Measurements from ENCODE around the gene CEBPZ. TPM values are rescaled to one million over a fixed set of nuclear protein-coding genes. Genes with fewer than 3 reads are reported as not detected.
A peak's percentile ranks its signal among the peaks of the same experiment; 100 is the strongest.

CEBPZ gene
- total and polyA plus RNA-seq, 2 of the 13 experiments (the other 11 are each of a cell fraction or from before 2014, with no cell fraction given): 14.4 to 117 TPM

- TF ChIP-seq NFIB (CRISPR knock-in tag; IDR thresholded peaks at IDR 0.05; ENCODE audit: borderline replicate concordance) (peak; percentile 90; the same call in 1 of the 2 replicates), SP5 (CRISPR knock-in tag; IDR thresholded peaks at IDR 0.05; ENCODE audit: borderline replicate concordance, low read depth) (peak; percentile 70), HNRNPH1 (optimal IDR thresholded peaks at IDR 0.05; ENCODE audit: low read depth, low read length) (no peak), ZNF326 (CRISPR knock-in tag; IDR thresholded peaks at IDR 0.05; ENCODE audit: borderline replicate concordance) (no peak), ZNF501 (CRISPR knock-in tag; IDR thresholded peaks at IDR 0.05) (peak; percentile 98), ZNF772 (CRISPR knock-in tag; IDR thresholded peaks at IDR 0.05) (peak; percentile 90), SIX1 (CRISPR knock-in tag; IDR thresholded peaks at IDR 0.05; ENCODE audit: borderline replicate concordance) (peak; percentile 54; the same call in 1 of the 2 replicates), ZNF557 (CRISPR knock-in tag; IDR thresholded peaks at IDR 0.05) (no peak), ZNF34 (CRISPR knock-in tag; IDR thresholded peaks at IDR 0.05; ENCODE audit: borderline replicate concordance) (no peak), TAF15 (IDR thresholded peaks at IDR 0.05; ENCODE audit: low read depth, low read length, poor library complexity, severe bottlenecking) (no peak), ZNF296 (CRISPR knock-in tag; conservative IDR thresholded peaks at IDR 0.05) (peak; percentile 91), HOXD1 (CRISPR knock-in tag; IDR thresholded peaks at IDR 0.05) (peak; percentile 48; the same call in 1 of the 2 replicates), MEF2D (CRISPR knock-in tag; IDR thresholded peaks at IDR 0.05) (peak; percentile 44), ZNF354B (CRISPR knock-in tag; IDR thresholded peaks at IDR 0.05) (peak; percentile 52; the same call in 1 of the 2 replicates), MIER3 (CRISPR knock-in tag; IDR thresholded peaks at IDR 0.05; ENCODE audit: borderline replicate concordance) (peak; percentile 55; the same call in 1 of the 2 replicates), ZNF281 (CRISPR knock-in tag; IDR thresholded peaks at IDR 0.05; ENCODE audit: borderline replicate concordance) (no peak; the same call in 1 of the 2 replicates), KDM3A (CRISPR knock-in tag; IDR thresholded peaks at IDR 0.05; ENCODE audit: low read depth) (peak; percentile 81), MEIS2 (CRISPR knock-in tag; IDR thresholded peaks at IDR 0.05) (peak; percentile 10), ARID4A (CRISPR knock-in tag; IDR thresholded peaks at IDR 0.05; ENCODE audit: borderline replicate concordance) (peak; percentile 98)
These were observed 34.8 kb downstream of the CEBPZ start, which contains the start of gene CEBPZOS (continued) for GRCh38 chr2:37196320-37197195.
